Calu3 (cell line): ENCODE measurements around the gene ACOXL. TPM values are rescaled to one million over a fixed set of nuclear protein-coding genes. Genes with fewer than 3 reads are reported as not detected.

Experiments
- BruUV-seq: library from RNA; stranded (reverse); fragments of 400-500 nt; replicated peaks from 2 replicates; lab custom pipeline; 2021; lab: Mats Ljungman, UMichigan
- CTCF ChIA-PET: fragments of 300-600 bp; sonication (Branson Sonifier 250); formaldehyde crosslinking; loops from one replicate; lab custom pipeline; 2022; ENCODE audit warnings: antibody characterized with exemption; lab: Charles Lee
- DNase-seq: peaks from one replicate; pipeline ENCODE4 v3.0.0; 2022
- H3K27ac Mint-ChIP-seq: one replicate; pipeline ENCODE4 v1.8.0; 2022; ENCODE audit warnings: mixed read lengths; ENCODE audit not compliant: unreplicated experiment
- H3K27me3 Mint-ChIP-seq: one replicate; pipeline ENCODE4 v1.8.0; 2022; ENCODE audit warnings: mixed read lengths; ENCODE audit not compliant: unreplicated experiment
- H3K36me3 Mint-ChIP-seq: one replicate; pipeline ENCODE4 v1.8.0; 2022; ENCODE audit warnings: mild to moderate bottlenecking, moderate library complexity, mixed read lengths; ENCODE audit not compliant: insufficient read depth, unreplicated experiment
- H3K4me1 Mint-ChIP-seq: one replicate; pipeline ENCODE4 v1.8.0; 2022; ENCODE audit warnings: mild to moderate bottlenecking, low read depth, mixed read lengths; ENCODE audit not compliant: unreplicated experiment
- H3K4me3 Mint-ChIP-seq: one replicate; pipeline ENCODE4 v1.8.0; 2022; ENCODE audit warnings: mild to moderate bottlenecking, low read depth, moderate library complexity, mixed read lengths; ENCODE audit not compliant: unreplicated experiment
- H3K9me3 Mint-ChIP-seq: one replicate; pipeline ENCODE4 v1.8.0; 2022; ENCODE audit warnings: low read depth, mixed read lengths; ENCODE audit not compliant: unreplicated experiment
- intact Hi-C: fragments of 100-400 bp; cut with micrococcal nuclease; formaldehyde crosslinking; loops from one replicate; pipeline ENCODE4 v1.10.0; 2022; ENCODE audit not compliant: unreplicated experiment
- total RNA-seq: library from RNA; stranded (reverse); gene quantifications from 2 replicates; pipeline ENCODE4 v1.2.3, GENCODE V29; 2022
- TF ChIP-seq, protein P1 (sequence below): fragments of 200-600 bp; IDR thresholded peaks from one replicate; pipeline ENCODE4 v1.8.0; 2022; ENCODE audit warnings: antibody characterized with exemption; ENCODE audit not compliant: unreplicated experiment

Gene ACOXL
- total RNA-seq, 1 experiment from 2014 or later = 2.7 TPM

DNA sequence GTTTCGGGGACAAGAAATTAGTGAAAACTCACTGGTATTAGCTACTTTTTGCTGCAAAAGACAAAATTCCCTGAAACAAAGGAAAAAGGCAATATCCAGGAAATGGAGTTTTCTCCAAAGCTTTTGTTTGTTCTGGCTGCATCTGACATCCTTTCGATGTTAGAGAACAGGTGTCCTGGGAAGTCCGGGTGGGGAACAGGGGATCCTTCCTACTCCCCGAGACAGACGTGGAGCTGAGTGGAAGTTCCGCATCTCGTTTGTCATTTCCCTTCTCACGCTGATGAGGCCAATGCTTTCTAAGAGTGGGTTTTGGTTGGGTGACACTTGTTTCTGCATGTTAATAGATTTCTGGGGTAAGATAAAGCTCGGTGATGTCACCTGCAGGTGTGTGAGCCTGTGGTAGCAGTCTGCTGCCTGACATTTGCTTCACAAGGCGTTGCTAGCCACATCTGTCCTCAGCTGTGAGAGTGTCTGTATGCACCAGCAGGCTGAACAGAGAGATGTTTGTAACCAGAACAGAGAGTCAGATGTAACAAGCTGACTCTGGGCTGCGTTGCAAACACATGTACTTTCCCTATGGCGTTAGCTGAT is 125.9 kb downstream of the ACOXL start:
- Mint-ChIP-seq H3K27ac (no peak overlapping the region), H3K27me3 (peaks cover 71% of the 10 kb centered on the region)

DNA sequence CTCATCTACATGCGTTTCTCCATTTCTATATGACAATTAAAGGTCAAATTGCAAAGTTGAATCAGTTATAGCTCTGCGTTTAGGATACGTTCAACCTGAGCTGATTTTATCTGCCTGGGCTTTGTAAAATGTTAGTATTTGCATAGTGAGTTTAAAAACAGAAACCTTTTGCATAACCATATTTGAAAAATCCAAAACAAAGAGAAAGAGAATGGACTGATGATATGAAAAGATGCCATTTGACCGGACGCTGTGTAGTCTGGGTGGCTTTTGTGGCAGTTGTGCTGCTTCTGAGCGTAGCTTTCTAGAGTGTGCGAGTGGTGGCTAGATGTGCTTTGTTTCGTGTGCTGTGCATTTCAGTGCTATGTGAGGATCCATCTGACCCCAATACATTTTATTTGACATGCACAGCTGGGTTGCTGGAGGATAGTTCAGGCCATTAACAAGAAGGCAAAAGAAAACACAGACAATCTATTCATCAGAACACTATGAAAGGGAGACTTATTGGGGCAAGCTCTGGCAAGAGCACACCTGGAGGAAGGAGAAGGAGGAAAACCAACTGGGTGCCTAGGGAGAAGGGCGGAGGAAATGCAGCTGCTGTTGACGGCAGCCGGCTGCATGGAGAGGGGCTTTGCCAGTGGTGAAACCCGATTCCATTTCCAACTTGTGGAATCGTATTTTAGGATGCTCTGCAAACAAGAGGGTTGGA is 126.8 kb downstream of the ACOXL start:
- Mint-ChIP-seq H3K36me3 (no peaks in the 10 kb centered on the region), H3K27me3 (peaks cover 71% of the 10 kb centered on the region), H3K4me1 (no peaks in the 10 kb centered on the region), H3K4me3 (no peak overlapping the region), H3K27ac (no peak overlapping the region), H3K9me3 (no peaks in the 10 kb centered on the region)
- TF ChIP-seq, protein P1, sequence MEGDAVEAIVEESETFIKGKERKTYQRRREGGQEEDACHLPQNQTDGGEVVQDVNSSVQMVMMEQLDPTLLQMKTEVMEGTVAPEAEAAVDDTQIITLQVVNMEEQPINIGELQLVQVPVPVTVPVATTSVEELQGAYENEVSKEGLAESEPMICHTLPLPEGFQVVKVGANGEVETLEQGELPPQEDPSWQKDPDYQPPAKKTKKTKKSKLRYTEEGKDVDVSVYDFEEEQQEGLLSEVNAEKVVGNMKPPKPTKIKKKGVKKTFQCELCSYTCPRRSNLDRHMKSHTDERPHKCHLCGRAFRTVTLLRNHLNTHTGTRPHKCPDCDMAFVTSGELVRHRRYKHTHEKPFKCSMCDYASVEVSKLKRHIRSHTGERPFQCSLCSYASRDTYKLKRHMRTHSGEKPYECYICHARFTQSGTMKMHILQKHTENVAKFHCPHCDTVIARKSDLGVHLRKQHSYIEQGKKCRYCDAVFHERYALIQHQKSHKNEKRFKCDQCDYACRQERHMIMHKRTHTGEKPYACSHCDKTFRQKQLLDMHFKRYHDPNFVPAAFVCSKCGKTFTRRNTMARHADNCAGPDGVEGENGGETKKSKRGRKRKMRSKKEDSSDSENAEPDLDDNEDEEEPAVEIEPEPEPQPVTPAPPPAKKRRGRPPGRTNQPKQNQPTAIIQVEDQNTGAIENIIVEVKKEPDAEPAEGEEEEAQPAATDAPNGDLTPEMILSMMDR = no peak
- no TSS peak for BruUV-seq
- DNase-seq = no peak
- CTCF ChIA-PET = no interaction called here
- intact Hi-C loops = no loop called here

More for the DNA sequence above, 125.9 kb downstream of the ACOXL start:
- TF ChIP-seq, protein P1 = no peak
- CTCF ChIA-PET = interaction anchor here (0.6 kb wide), 1 partner anchor 216 kb away, joined by 4 read pairs; no protein-coding TSS in a partner anchor
- no peak for DNase-seq
- no TSS peak for BruUV-seq
- intact Hi-C loops = no loop called here
- Mint-ChIP-seq H3K9me3 (no peaks in the 10 kb centered on the region), H3K4me1 (no peaks in the 10 kb centered on the region), H3K36me3 (no peaks in the 10 kb centered on the region), H3K4me3 (no peak overlapping the region)

DNA sequence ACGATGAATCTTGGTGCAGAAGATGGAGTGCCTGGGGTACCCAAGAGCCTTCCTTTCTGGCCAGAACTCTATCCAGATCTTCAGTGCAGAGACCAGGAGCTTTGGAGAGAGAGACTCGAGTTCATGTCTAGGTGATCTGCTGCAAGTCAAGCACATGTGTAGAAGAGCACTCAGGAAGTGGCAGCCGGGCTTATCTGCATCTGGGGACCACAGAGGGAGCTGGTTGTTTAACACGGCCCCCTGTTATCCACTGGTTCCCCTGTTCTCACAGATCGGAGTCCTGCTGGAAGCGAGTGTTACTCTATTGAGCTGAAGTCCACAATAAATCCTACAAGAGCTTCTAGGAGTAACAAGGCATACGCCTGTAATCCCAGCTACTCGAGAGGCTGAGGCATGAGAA is 128.3 kb downstream of the ACOXL start:
- no peak for DNase-seq
- intact Hi-C loops = no loop called here
- Mint-ChIP-seq H3K4me1 (no peaks in the 10 kb centered on the region), H3K36me3 (no peaks in the 10 kb centered on the region), H3K9me3 (no peaks in the 10 kb centered on the region), H3K27me3 (peaks cover 72% of the 10 kb centered on the region), H3K4me3 (no peak overlapping the region), H3K27ac (no peak overlapping the region)
- BruUV-seq = no TSS peak
- CTCF ChIA-PET = no interaction called here
- TF ChIP-seq, protein P1 = no peak

DNA sequence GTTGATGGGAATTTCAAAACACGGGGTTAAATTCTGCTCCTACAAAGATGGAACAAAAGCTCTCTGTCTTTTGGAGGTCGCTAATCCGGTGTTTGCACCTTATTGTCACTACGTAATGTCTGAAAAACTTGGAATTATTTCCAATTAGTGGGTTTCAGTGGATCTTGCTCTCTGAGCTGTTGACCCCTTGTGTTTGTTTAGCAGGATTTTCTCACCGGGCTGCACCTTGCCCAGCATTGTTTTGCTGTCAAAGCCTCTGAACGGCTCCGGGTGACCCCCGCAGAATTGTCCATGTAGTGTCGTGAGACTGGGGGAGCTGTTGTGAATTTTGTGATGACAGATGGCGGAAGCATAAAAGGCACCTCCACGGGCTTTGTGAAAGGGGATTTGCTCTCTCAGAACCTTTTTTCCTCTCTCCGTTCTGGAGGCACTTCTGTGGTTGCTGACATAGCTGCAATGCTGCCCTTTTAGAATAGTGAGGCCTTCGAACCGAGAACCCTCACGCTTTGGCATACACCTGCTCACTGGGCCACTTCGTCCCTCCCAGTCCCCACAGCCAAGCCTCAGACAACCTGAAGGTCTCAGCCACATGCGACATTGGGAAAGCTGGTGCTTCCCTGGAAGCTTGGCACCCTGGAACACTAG is 129.4 kb downstream of the ACOXL start:
- DNase-seq = no peak
- intact Hi-C loops = no loop called here
- no TSS peak for BruUV-seq
- CTCF ChIA-PET = no interaction called here
- Mint-ChIP-seq H3K27me3 (peaks cover 72% of the 10 kb centered on the region), H3K27ac (no peak overlapping the region), H3K4me1 (no peaks in the 10 kb centered on the region), H3K4me3 (no peak overlapping the region), H3K9me3 (no peaks in the 10 kb centered on the region), H3K36me3 (no peaks in the 10 kb centered on the region)
- TF ChIP-seq, protein P1 = no peak
